ENCODE data around the gene MLST8.

The MLST8 gene

GRCh38 chr16:2186505-2186904, 18.7 kb upstream of the MLST8 start:
- ChIA-PET CTCF (interaction anchor here (1.6 kb wide), 1 partner anchor 15 kb away, joined by 3 read pairs; no protein-coding TSS in a partner anchor), POLR2A (interaction anchor here (1.6 kb wide), 1 partner anchor 31 kb away, joined by 5 read pairs; the partner anchor contains the start of gene TRAF7)
- DNase-seq (ENCODE audit: extremely low spot score) = no peak
- no peak for TF ChIP-seq CTCF (IDR thresholded peaks at IDR 0.05; ENCODE audit: control extremely low read depth, extremely low read depth, low read depth, missing control alignments)

GRCh38 chr16:2187212-2187611, 18.0 kb upstream of the MLST8 start:
- CTCF ChIA-PET = no interaction called here
- no peak for DNase-seq (ENCODE audit: extremely low spot score)
- no peak for TF ChIP-seq CTCF (IDR thresholded peaks at IDR 0.05; ENCODE audit: control extremely low read depth, extremely low read depth, low read depth, missing control alignments)
- POLR2A ChIA-PET = interaction anchor here (0.7 to 1.6 kb wide), 2 partner anchors 32 to 854 kb away, joined by 3 to 5 read pairs; partner anchors contain the start of genes BAIAP3 and TRAF7

- no peak for DNase-seq (ENCODE audit: extremely low spot score)
- ChIA-PET POLR2A (interaction anchor here (0.8 kb wide), 1 partner anchor 33 kb away, joined by 3 read pairs; the partner anchor contains the start of gene TRAF7), CTCF (no interaction called here)
- TF ChIP-seq CTCF (IDR thresholded peaks at IDR 0.05; ENCODE audit: control extremely low read depth, extremely low read depth, low read depth, missing control alignments) = no peak
These were observed 16.9 kb upstream of the MLST8 start for GRCh38 chr16:2188395-2188794.

- ChIA-PET CTCF (interaction anchor here (1.2 kb wide), 1 partner anchor 151 kb away, joined by 3 read pairs; the partner anchor contains the start of gene ABCA3), POLR2A (no interaction called here)
- TF ChIP-seq CTCF (IDR thresholded peaks at IDR 0.05; ENCODE audit: control extremely low read depth, extremely low read depth, low read depth, missing control alignments) = no peak
- DNase-seq (ENCODE audit: extremely low spot score) = no peak
These were observed 15.9 kb upstream of the MLST8 start for GRCh38 chr16:2189252-2189893.

GRCh38 chr16:2190002-2190658, 15.1 kb upstream of the MLST8 start:
- CTCF ChIA-PET = interaction anchor here (1.2 kb wide), 1 partner anchor 150 kb away, joined by 3 read pairs; the partner anchor contains the start of gene ABCA3
- POLR2A ChIA-PET = interaction anchor here (0.9 kb wide), 1 partner anchor 35 kb away, joined by 3 read pairs; the partner anchor contains the start of gene TRAF7
- TF ChIP-seq CTCF (IDR thresholded peaks at IDR 0.05; ENCODE audit: control extremely low read depth, extremely low read depth, low read depth, missing control alignments) = no peak
- DNase-seq (ENCODE audit: extremely low spot score) = no peak

- POLR2A ChIA-PET = interaction anchor here (0.9 kb wide), 1 partner anchor 35 kb away, joined by 3 read pairs; the partner anchor contains the start of gene TRAF7
- no peak for TF ChIP-seq CTCF (IDR thresholded peaks at IDR 0.05; ENCODE audit: control extremely low read depth, extremely low read depth, low read depth, missing control alignments)
- CTCF ChIA-PET = interaction anchor here (0.9 kb wide), 2 partner anchors 13 to 150 kb away, joined by 4 read pairs; partner anchors contain the start of gene ABCA3
- DNase-seq (ENCODE audit: extremely low spot score) = no peak
These were observed 14.4 kb upstream of the MLST8 start for GRCh38 chr16:2190659-2191445.
